HG02588 (cell line): ENCODE data around the gene EXOSC5.
"Not testable (repeated sequence)": the region's sequence is repeated elsewhere in the genome, so short reads cannot be mapped to it uniquely, and the experiment has no call there.

Source experiments
- ATAC-seq: cut with Tn5 transposase; IDR thresholded peaks from one replicate; pipeline ENCODE4 v1.9.1; 2021; ENCODE audit warnings: mild to moderate bottlenecking, moderate library complexity; ENCODE audit not compliant: unreplicated experiment

Gene EXOSC5

GRCh38 chr19:41351339-41352245, 45.6 kb downstream of the EXOSC5 start:
- peak; percentile 40 for ATAC-seq

- no peak for ATAC-seq
These were observed 46.3 kb downstream of the EXOSC5 start for GRCh38 chr19:41350735-41351338.

GRCh38 chr19:41346916-41347315, 50.2 kb downstream of the EXOSC5 start:
- ATAC-seq, result not testable (repeated sequence)

GRCh38 chr19:41344162-41344561, 53.0 kb downstream of the EXOSC5 start:
- ATAC-seq, result no peak

- ATAC-seq, result no peak
These were observed 55.3 kb downstream of the EXOSC5 start for GRCh38 chr19:41341669-41342490.

GRCh38 chr19:41339936-41340335, 57.2 kb downstream of the EXOSC5 start:
- ATAC-seq, result no peak
